RPMI7951 (cell line): ENCODE data around the gene ERVW-1. TPM values are rescaled to one million over a fixed set of nuclear protein-coding genes. Genes with fewer than 3 reads are reported as not detected.
"Not testable (repeated sequence)": the region's sequence is repeated elsewhere in the genome, so short reads cannot be mapped to it uniquely, and the experiment has no call there.

Source experiments
- DNase-seq: peaks from one replicate; pipeline ENCODE4 v3.0.0-alpha.2; 2012; ENCODE audit warnings: low read depth
- total RNA-seq: library from RNA; depleted of rRNA; stranded (reverse); fragments of >200 nt; shearing (Covaris generic); gene quantifications from 2 replicates; pipeline ENCODE4 v1.2.3, GENCODE V29; 2014; rRNA removed

Gene ERVW-1, protein sequence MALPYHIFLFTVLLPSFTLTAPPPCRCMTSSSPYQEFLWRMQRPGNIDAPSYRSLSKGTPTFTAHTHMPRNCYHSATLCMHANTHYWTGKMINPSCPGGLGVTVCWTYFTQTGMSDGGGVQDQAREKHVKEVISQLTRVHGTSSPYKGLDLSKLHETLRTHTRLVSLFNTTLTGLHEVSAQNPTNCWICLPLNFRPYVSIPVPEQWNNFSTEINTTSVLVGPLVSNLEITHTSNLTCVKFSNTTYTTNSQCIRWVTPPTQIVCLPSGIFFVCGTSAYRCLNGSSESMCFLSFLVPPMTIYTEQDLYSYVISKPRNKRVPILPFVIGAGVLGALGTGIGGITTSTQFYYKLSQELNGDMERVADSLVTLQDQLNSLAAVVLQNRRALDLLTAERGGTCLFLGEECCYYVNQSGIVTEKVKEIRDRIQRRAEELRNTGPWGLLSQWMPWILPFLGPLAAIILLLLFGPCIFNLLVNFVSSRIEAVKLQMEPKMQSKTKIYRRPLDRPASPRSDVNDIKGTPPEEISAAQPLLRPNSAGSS
- total RNA-seq = not detected in 2 replicates

DNA sequence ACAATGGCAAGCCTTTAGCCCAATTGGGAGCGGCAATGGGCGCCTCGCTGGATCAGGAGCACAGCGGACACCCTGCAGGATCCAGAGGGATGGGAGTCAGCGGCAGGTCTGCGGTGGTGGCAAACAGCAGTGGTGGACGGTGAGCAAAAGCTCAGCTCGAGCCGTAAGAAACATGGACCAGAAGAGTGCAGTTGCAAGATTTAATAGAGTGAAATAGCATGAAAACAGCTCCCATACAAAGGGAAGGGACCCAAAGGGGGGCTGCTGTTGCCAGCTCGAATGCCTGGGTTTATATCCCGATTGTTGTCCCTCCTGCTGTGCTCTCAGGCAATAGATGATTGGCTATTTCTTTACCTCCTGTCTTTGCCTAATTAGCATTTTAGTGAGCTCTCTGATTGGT is at the start of gene ERVW-1:
ERVW-1 (minus strand) TSS at position 266 of the 400 bp plus-strand sequence. CDS start 7,565 bp downstream, outside the sequence.
- DNase-seq = not testable (repeated sequence)

- no peak for DNase-seq
Observed at GRCh38 chr7:92523110-92523509, 45.4 kb upstream of the ERVW-1 start.

- no peak for DNase-seq
Observed at GRCh38 chr7:92520024-92520423, 42.3 kb upstream of the ERVW-1 start.

GRCh38 chr7:92517631-92518030 is 39.9 kb upstream of the ERVW-1 start:
- DNase-seq = peak; percentile 4

DNA sequence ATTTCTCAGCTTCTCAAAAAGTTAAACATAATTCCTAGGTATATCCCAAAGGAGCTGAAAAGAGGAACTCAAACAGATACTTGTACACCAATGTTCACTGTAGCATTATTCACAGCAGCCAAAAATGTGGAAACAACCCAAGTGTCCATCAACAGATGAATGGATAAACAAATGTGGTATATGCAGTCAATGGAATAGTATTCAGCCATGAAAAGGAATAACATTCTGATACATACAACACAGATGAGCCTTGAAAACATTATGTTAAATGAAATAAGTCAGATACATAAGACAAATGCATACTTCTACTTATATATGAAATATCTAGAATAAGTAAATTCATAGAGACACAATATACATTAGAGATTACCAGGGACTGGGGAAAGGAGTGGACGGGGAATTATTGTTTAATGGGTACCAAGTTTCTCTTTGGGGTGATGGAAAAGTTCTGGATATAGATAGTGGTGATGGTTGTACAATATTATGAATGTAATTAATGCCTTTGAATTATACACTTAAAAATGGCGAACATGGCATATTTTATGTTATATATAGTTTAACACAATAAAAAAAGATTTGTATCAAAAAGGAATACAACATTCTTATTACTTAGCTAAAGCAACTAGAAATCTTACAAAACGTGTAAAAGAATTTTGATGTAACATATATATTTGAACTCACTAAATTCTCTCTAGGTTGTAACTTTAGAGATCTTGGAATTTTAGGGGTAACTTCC is 35.6 kb upstream of the ERVW-1 start:
- DNase-seq = no peak

DNA sequence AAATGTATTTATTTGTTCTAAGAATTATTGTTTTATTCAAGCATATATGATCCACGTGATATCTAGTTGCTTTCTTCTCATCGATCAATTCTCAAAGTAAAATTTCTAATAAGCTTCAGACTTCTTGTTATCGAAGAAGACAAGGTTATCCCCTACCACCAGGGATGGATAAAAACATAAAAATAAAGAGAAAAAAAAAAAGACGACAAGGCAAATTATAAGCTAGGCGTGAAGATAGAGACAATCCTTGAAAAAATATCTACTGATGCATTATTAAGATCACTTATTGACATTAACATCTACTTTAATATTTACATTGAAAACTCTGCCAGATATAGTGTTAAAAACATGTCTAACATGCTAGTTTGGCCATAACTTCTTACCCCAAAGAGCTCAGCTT is 31.2 kb upstream of the ERVW-1 start:
- DNase-seq = no peak

GRCh38 chr7:92506363-92506762 is 28.6 kb upstream of the ERVW-1 start:
- DNase-seq = no peak

GRCh38 chr7:92504563-92504962 is 26.8 kb upstream of the ERVW-1 start:
- DNase-seq = no peak

GRCh38 chr7:92503767-92504166 is 26.0 kb upstream of the ERVW-1 start:
- no peak for DNase-seq

- no peak for DNase-seq
Observed at GRCh38 chr7:92498557-92498956, 20.8 kb upstream of the ERVW-1 start.

DNA sequence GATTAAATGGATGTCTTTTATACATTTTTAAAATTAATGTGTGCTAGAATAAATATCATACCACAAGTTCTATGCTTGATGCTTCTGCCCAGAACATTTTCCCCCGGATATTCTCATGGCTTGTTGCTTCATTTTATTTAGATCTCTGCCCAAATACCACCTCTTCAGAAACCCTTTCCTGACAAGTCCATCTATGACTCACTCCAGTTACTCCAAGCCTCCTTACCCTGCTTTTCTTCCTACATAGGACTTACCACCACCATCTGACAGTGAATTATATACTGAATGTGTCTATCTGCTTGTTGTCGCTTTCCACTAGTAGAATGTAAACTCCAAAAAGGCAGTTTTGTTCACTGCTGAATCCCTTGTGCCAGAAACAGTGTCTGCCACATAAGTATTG is 19.1 kb upstream of the ERVW-1 start:
- DNase-seq = no peak

DNA sequence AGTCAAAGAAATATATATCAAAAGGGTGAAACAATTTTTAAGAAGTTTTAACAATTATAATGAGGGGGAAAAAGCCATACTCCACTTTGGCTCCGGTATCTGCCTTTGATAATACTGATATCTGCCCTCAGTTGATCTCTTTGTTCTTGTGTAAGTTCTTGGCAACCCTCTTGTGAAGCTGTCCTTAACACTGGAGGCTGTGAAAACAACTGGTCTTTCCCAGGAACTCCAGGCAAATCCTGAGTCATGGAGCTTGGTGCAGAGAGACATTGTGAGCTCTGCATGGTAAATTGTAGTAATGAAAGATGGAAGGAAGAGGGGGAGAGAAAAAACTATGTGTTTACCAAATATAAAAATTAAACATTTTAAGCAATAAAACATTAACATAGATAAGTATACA is 11.9 kb upstream of the ERVW-1 start:
- no peak for DNase-seq

- DNase-seq = no peak
Observed at GRCh38 chr7:92487804-92488203, 10.1 kb upstream of the ERVW-1 start.

- no peak for DNase-seq
Observed at GRCh38 chr7:92485974-92486373, 8.2 kb upstream of the ERVW-1 start.

DNA sequence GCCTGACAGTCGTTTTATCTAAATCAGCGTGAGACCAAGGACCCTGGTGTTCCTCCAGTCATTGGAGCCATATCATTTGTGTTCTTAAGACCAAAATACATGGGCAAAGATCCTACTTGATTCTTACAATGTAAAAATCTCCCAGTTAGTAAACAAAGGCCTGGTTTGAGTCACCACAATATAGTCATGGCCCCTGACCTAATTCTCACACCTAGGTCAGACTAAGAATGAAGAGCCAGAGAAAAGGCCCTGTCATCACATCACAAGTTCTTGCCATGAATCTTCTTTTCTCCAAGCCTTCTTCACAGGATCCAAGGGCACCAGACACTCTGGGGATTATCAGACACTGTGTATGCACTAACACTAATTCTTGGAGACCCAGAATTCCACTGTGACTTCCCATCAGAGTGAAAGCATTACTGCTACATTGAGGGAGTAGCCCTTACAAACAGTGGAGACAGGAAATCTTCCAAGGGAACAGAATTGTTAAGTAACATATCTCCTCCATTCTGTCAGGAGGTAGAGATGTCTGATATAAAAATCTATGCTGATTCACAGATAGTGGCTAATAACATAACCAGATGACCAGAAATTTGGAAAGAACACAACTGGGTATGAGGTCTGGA is 7.6 kb upstream of the ERVW-1 start:
- no peak for DNase-seq

DNA sequence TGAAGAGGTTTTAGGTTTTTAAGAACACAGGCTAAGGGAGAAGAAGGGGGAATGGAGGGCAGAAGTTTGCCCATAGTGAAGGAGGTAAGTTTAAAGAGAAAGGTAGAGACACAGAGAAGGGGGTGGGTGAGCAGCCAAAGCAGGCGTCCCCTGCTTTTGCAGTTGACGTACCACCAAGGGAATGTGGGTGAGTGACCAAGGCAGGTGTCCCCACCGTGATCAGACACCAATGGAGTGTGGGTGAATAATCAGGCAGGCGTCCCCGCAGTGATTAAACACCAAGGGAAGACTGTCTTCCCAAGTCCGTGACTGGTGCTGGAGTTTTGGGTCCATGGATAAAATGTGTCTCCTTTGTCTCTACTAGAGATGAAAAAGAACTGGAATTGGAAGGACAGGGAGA is 6.5 kb upstream of the ERVW-1 start:
- DNase-seq = not testable (repeated sequence)

GRCh38 chr7:92483624-92484023 is 5.9 kb upstream of the ERVW-1 start:
- not testable (repeated sequence) for DNase-seq

- not testable (repeated sequence) for DNase-seq
Observed at GRCh38 chr7:92479146-92479545, 1.4 kb upstream of the ERVW-1 start.

- no peak for DNase-seq
Observed at GRCh38 chr7:92478711-92479110, 965 bp upstream of the ERVW-1 start.

GRCh38 chr7:92478095-92478494 is 349 bp upstream of the ERVW-1 start:
- DNase-seq = no peak

- DNase-seq = not testable (repeated sequence)
Observed at GRCh38 chr7:92475851-92476590, 1.7 kb downstream of the ERVW-1 start.
